Psoas muscle (tissue), 8 donors: Measurements from ENCODE around the gene GNMT. TPM values are rescaled to one million over a fixed set of nuclear protein-coding genes. Genes with fewer than 3 reads are reported as not detected.

Source experiments
- ATAC-seq, 4 donors: fragments of 200-7000 bp; cut with Tn5 transposase; one replicate each; pipeline ENCODE4 v1.9.1; 2020; ENCODE audit warnings: moderate library complexity in 3 of 4, mild to moderate bottlenecking in 2 of 4
- DNase-seq, 2 donors: peaks; one replicate each; pipeline ENCODE4 v3.0.0-alpha.2; 2020
- H3K27ac ChIP-seq: fragments of 200-600 bp; one replicate; pipeline ENCODE4 v1.8.0; 2022
- H3K27me3 ChIP-seq, 3 donors: fragments of 200-600 bp in 1 of 3; one replicate each; pipeline versions ENCODE4 v1.6.1 to v1.8.0; 2013 to 2022; ENCODE audit warnings: low read length in 2 of 3, mild to moderate bottlenecking in 2 of 3, moderate library complexity in 1 of 3; ENCODE audit not compliant: insufficient read depth in 3 of 3
- H3K36me3 ChIP-seq, 2 donors: fragments of 200-600 bp in 1 of 2; one replicate each; pipeline versions ENCODE4 v1.6.1 to v1.8.0; 2013 to 2022; ENCODE audit warnings: low read depth in 1 of 2, mild to moderate bottlenecking in 1 of 2, moderate library complexity in 1 of 2; ENCODE audit not compliant: insufficient read depth in 1 of 2
- H3K4me1 ChIP-seq: fragments of 200-600 bp; one replicate; pipeline ENCODE4 v1.8.0; 2022
- H3K4me3 ChIP-seq: fragments of 200-600 bp; one replicate; pipeline ENCODE4 v1.8.0; 2022; ENCODE audit warnings: mild to moderate bottlenecking
- H3K9me3 ChIP-seq: fragments of 200-600 bp; one replicate; pipeline ENCODE4 v1.8.0; 2022
- WGBS, 3 donors: extraction: QIAGEN DNeasy Blood & Tissue Kit; methylation state at CpG; one replicate each; pipeline versions ENCODE4 v1.1.6 to v1.1.7; 2013; 5-methylcytosine and 5-hydroxymethylcytosine counted together
- intact Hi-C, 2 donors: fragments of 100-400 bp; cut with DNase I; formaldehyde crosslinking; loops; one replicate each; pipeline versions ENCODE4 v1.11.0 to v1.14.2; 2022
- polyA plus RNA-seq, 3 donors: library from polyadenylated mRNA; stranded (reverse); fragments of 200-250 nt; gene quantifications; one replicate each; pipeline ENCODE4 v1.2.3, GENCODE V29; 2013
- total RNA-seq, 4 donors: library from RNA; stranded (reverse); fragmentation: NEBNext Ultra II Directional in 2 of 4; extraction: Animal tissue kit (Norgen Biotek cat#: 25700) in 2 of 4; gene quantifications; one replicate each; pipeline versions ENCODE4 v1.2.1 to v1.2.4, GENCODE V29; 2021 to 2023
- TF ChIP-seq, protein P1 (sequence below): fragments of 200-600 bp; IDR thresholded peaks from one replicate; pipeline ENCODE4 v1.8.0; 2022; ENCODE audit warnings: antibody characterized with exemption
- donor health status: healthy with polysubstance abuse.
- donor health status: DM: no; HTN: no; CAD: no; lungs with moderate emphysema.
- donor health status: Bipolar disorder and iron deficiency.
- donor health status: healthy.
- donor health status: DM: yes; HTN: yes; CAD: no.
- donor health status: DM: no; HTN: no; CAD: no.
- donor health status: DM: no; HTN: no; CAD: no.
- donor health status: DM: yes; HTN: yes; CAD: no.

GNMT gene
- total and polyA plus RNA-seq, 7 donors = 0.09 to 0.74 (median 0.27) TPM; not detected in 1

DNA sequence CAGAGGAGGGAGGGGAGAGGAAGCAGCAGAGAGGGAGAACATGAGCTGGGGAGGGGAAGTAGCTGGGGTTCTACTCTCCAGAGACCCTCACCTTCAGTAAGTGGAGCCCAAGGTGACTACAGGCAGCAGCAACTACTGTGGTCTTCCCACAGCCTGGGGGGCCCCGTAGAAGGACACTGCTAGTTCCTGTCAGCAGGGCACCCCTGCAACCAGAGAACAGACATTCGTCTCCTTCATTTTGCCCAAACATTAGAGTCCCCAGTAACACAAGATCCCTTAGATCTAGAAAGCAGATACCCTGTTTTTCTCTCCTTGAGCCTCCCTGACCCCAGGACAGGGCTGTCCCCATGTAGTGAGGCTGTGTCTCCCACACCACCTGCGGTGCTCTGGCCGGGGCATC lies 8.2 kb downstream of the GNMT start:
- no peaks in the 10 kb centered on the region for H3K9me3 ChIP-seq
- TF ChIP-seq, protein P1, sequence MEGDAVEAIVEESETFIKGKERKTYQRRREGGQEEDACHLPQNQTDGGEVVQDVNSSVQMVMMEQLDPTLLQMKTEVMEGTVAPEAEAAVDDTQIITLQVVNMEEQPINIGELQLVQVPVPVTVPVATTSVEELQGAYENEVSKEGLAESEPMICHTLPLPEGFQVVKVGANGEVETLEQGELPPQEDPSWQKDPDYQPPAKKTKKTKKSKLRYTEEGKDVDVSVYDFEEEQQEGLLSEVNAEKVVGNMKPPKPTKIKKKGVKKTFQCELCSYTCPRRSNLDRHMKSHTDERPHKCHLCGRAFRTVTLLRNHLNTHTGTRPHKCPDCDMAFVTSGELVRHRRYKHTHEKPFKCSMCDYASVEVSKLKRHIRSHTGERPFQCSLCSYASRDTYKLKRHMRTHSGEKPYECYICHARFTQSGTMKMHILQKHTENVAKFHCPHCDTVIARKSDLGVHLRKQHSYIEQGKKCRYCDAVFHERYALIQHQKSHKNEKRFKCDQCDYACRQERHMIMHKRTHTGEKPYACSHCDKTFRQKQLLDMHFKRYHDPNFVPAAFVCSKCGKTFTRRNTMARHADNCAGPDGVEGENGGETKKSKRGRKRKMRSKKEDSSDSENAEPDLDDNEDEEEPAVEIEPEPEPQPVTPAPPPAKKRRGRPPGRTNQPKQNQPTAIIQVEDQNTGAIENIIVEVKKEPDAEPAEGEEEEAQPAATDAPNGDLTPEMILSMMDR = no peak
- H3K36me3 ChIP-seq = peaks cover 2 to 74% of the 10 kb centered on the region in 2 donors
- H3K4me3 ChIP-seq = no peak overlapping the region
- no peaks in the 10 kb centered on the region for H3K27me3 ChIP-seq
- DNase-seq = no peak
- H3K4me1 ChIP-seq = peaks cover 10% of the 10 kb centered on the region
- 62 to 78% (median 76%) methylated on average over 4 of the region's 4 CpGs for WGBS, 3 donors
- no peak for ATAC-seq
- intact Hi-C loops = no loop called here
- no peak overlapping the region for H3K27ac ChIP-seq

DNA sequence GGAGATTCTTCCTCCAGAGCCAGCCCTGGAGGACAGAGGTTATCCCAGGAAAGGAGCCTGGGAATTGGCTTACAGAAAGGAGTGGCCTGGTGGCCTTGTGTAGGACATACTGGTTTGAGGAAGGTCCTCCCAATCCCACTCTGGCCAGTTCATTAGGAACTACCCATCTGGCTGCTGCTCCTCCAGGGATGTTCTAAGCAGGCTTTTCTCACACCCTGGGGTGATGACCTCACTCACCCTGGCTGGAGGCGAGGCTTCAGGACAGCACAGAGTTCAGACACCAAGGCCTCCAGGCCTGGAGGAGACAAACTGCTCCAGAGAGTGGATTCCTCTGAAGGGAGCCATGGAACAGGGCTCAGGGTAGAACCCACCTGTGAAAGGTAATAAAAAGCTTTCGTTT lies 8.9 kb downstream of the GNMT start:
- Histone ChIP-seq H3K27ac (no peak overlapping the region), H3K9me3 (no peaks in the 10 kb centered on the region), H3K36me3 (peaks cover 0 to 72% of the 10 kb centered on the region in 2 donors), H3K4me1 (peaks cover 10% of the 10 kb centered on the region), H3K4me3 (no peak overlapping the region), H3K27me3 (no peaks in the 10 kb centered on the region)
- no peak for DNase-seq
- WGBS, 3 donors = 81 to 97% (median 87%) methylated on average over 2 of the region's 2 CpGs
- intact Hi-C loops = no loop called here
- ATAC-seq = no peak
- TF ChIP-seq, protein P1 = no peak

DNA sequence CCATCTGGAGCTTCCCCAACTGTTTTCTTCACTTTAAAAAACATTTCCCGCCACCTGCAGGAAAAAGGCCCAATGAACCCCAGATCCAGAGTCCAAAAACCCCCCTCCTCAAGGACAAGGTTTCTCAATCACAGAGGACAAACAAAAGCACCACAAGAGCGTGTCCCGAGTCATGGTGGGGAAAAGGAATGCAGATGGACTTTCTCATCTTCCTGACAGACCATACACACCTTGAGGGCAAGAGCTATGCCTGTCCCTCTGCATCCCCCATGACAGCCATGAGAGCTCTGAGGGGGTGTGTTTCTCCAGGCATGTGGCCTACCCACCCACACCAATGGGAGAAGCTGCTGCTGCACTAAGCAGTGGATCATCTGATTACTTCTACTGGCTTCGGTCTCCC lies 9.4 kb downstream of the GNMT start:
- H3K4me3 ChIP-seq = no peak overlapping the region
- no peaks in the 10 kb centered on the region for H3K9me3 ChIP-seq
- WGBS, 3 donors = 91 to 94% (median 92%) methylated on average over 4 of the region's 4 CpGs
- H3K27ac ChIP-seq = no peak overlapping the region
- TF ChIP-seq, protein P1 = no peak
- H3K4me1 ChIP-seq = peaks cover 10% of the 10 kb centered on the region
- no peaks in the 10 kb centered on the region for H3K27me3 ChIP-seq
- peaks cover 0 to 72% of the 10 kb centered on the region in 2 donors for H3K36me3 ChIP-seq
- no peak for DNase-seq
- intact Hi-C loops = loop anchor here in 1 of 2 donors (5.0 kb wide), 2 partner anchors 38 to 63 kb away; no protein-coding TSS in a partner anchor
- ATAC-seq = no peak

- TF ChIP-seq, protein P1 = no peak
- Histone ChIP-seq H3K4me3 (no peak overlapping the region), H3K4me1 (peaks cover 10% of the 10 kb centered on the region), H3K36me3 (peaks cover 0 to 60% of the 10 kb centered on the region in 2 donors), H3K27me3 (no peaks in the 10 kb centered on the region), H3K9me3 (no peaks in the 10 kb centered on the region), H3K27ac (peak overlapping the region; percentile 27)
- peak; percentile 46 to 62 (median 54) for ATAC-seq
- DNase-seq = no peak
- WGBS, 3 donors = 68 to 83% (median 81%) methylated on average over 4 of the region's 4 CpGs
- intact Hi-C loops = loop anchor here in 1 of 2 donors (5.0 kb wide), 2 partner anchors 39 to 64 kb away; no protein-coding TSS in a partner anchor
Observed at GRCh38 chr6:42970871-42971612, 10.5 kb downstream of the GNMT start.
